ENCODE measurements around the gene CCL11.

DNA sequence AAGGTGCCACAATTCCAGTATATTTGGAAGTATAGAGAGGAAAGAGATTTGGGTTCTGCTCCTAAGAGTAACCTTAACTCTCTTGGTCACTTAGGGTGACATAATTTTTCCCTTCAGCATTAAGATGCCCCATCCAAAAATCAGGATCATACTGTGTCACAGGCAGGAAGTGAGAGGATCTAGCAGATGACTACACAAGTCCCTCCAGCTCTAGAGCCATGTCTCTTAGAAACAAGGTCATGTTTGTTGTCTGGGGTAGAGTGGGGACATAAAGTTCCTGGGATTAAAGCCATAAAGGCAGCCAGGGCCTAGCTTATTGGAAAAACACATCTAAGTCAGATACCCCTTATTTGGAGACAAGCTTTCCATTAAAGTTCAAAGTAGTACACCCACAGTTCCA, 36.4 kb downstream of the CCL11 start:
- TF ChIP-seq, protein P1, sequence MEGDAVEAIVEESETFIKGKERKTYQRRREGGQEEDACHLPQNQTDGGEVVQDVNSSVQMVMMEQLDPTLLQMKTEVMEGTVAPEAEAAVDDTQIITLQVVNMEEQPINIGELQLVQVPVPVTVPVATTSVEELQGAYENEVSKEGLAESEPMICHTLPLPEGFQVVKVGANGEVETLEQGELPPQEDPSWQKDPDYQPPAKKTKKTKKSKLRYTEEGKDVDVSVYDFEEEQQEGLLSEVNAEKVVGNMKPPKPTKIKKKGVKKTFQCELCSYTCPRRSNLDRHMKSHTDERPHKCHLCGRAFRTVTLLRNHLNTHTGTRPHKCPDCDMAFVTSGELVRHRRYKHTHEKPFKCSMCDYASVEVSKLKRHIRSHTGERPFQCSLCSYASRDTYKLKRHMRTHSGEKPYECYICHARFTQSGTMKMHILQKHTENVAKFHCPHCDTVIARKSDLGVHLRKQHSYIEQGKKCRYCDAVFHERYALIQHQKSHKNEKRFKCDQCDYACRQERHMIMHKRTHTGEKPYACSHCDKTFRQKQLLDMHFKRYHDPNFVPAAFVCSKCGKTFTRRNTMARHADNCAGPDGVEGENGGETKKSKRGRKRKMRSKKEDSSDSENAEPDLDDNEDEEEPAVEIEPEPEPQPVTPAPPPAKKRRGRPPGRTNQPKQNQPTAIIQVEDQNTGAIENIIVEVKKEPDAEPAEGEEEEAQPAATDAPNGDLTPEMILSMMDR (IDR thresholded peaks at IDR 0.05; ENCODE audit: low read depth, low read length, missing input control) = no peak
- TF ChIP-seq, protein P2, sequence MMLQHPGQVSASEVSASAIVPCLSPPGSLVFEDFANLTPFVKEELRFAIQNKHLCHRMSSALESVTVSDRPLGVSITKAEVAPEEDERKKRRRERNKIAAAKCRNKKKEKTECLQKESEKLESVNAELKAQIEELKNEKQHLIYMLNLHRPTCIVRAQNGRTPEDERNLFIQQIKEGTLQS (IDR thresholded peaks at IDR 0.05) = no peak
- no peak for TF ChIP-seq YY1 (IDR thresholded peaks at IDR 0.05)
- TF ChIP-seq RAD21 (IDR thresholded peaks at IDR 0.05) = no peak
- TF ChIP-seq GABPA (IDR thresholded peaks at IDR 0.05 in 1 of 2, conservative IDR thresholded peaks at IDR 0.05 in 1 of 2) = no peak
- TF ChIP-seq, protein P3, sequence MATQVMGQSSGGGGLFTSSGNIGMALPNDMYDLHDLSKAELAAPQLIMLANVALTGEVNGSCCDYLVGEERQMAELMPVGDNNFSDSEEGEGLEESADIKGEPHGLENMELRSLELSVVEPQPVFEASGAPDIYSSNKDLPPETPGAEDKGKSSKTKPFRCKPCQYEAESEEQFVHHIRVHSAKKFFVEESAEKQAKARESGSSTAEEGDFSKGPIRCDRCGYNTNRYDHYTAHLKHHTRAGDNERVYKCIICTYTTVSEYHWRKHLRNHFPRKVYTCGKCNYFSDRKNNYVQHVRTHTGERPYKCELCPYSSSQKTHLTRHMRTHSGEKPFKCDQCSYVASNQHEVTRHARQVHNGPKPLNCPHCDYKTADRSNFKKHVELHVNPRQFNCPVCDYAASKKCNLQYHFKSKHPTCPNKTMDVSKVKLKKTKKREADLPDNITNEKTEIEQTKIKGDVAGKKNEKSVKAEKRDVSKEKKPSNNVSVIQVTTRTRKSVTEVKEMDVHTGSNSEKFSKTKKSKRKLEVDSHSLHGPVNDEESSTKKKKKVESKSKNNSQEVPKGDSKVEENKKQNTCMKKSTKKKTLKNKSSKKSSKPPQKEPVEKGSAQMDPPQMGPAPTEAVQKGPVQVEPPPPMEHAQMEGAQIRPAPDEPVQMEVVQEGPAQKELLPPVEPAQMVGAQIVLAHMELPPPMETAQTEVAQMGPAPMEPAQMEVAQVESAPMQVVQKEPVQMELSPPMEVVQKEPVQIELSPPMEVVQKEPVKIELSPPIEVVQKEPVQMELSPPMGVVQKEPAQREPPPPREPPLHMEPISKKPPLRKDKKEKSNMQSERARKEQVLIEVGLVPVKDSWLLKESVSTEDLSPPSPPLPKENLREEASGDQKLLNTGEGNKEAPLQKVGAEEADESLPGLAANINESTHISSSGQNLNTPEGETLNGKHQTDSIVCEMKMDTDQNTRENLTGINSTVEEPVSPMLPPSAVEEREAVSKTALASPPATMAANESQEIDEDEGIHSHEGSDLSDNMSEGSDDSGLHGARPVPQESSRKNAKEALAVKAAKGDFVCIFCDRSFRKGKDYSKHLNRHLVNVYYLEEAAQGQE (IDR thresholded peaks at IDR 0.05) = no peak
- no peak for TF ChIP-seq MAX (IDR thresholded peaks at IDR 0.05)
- TF ChIP-seq TAF1 (conservative IDR thresholded peaks at IDR 0.05) = no peak
- TF ChIP-seq EGR1 (IDR thresholded peaks at IDR 0.05; ENCODE audit: low read depth in 2 of 2) = no peak
- TF ChIP-seq HNF4G (IDR thresholded peaks at IDR 0.05) = no peak
- TF ChIP-seq JUND (IDR thresholded peaks at IDR 0.05) = no peak
- TF ChIP-seq RXRA (IDR thresholded peaks at IDR 0.05) = peak in 1 of 2 donors; percentile 18
- TF ChIP-seq SP1 (IDR thresholded peaks at IDR 0.05) = peak; percentile 45

All from liver (tissue), 3 donors.